GM12872 (cell line): ENCODE data around the gene RRM1.

Experiments
- CTCF ChIP-seq: IDR thresholded peaks from 3 replicates; pipeline ENCODE4 v1.5.1; 2011; ENCODE audit warnings: low read depth, mild to moderate bottlenecking, low read length, moderate library complexity; ENCODE audit not compliant: insufficient read depth

RRM1 gene

GRCh38 chr11:4060182-4060923, 34.2 kb upstream of the RRM1 start:
- TF ChIP-seq CTCF, result no peak

GRCh38 chr11:4061700-4062099, 32.9 kb upstream of the RRM1 start:
- TF ChIP-seq CTCF, result no peak

- no peak for TF ChIP-seq CTCF
Observed at GRCh38 chr11:4063348-4063747, 31.3 kb upstream of the RRM1 start.

DNA sequence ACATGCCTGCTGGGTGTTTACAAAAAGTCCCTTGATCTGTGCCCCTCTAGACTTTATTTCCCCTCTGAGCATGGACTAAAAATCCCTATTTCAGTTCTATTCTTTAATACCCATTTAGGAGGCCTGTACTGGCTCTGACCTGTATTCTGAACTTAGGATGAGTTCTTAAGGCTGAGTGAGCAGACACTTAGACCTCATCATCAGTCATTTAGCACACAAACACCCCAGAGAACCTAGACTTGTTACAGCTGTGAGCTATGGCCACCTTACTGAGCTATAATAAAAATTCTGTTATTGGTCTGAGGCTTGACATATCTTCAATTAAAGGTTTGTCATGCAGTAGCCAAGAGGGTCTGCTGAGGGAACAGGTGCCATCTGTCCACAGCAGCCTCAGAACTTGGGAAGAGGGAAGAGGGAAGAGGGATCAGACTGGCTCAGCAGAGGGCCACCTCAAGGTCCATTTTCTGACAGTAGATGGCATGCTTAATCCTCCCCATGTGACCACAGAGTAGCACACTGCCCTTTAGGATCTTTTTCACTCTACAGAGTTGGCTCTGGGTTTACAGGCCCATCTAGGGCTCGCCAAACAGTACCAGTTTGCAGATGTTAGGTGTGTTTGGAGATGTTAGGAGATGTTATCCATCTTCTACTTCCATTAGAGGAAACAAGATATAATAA, 30.2 kb upstream of the RRM1 start:
- TF ChIP-seq CTCF, result no peak

- TF ChIP-seq CTCF, result no peak
Observed at GRCh38 chr11:4065086-4065485, 29.5 kb upstream of the RRM1 start.

GRCh38 chr11:4065601-4066377, 28.8 kb upstream of the RRM1 start:
- no peak for TF ChIP-seq CTCF

DNA sequence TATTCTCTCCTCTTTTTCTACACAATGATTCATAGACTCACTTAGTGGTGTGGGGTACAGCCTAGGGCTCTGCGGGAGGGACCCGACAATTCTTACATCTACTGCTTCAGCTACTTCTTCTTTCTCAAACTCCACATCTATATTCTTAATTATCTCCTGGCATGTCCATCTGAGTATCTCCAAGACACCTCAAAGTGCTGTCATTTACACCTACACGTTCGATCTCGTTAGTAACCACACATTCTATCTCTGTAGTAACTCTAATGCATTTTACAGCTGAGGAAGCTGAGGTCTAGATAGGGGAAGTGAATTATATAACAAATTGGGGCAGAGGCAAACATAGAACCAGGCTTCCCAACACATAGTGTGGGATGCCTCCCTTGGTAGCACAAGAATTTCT, 27.7 kb upstream of the RRM1 start:
- TF ChIP-seq CTCF, result no peak
